Nephron progenitor cell (in vitro differentiated cells): ENCODE measurements around the gene FEN1.

Source experiments
- DNase-seq: peaks from one replicate; pipeline ENCODE4 v3.0.0; 2021
- H3K27ac Mint-ChIP-seq: 2 replicates; pipeline ENCODE4 v1.8.0; 2021; ENCODE audit warnings: mild to moderate bottlenecking, moderate library complexity, mixed read lengths
- H3K27me3 Mint-ChIP-seq: 2 replicates; pipeline ENCODE4 v1.8.0; 2021; ENCODE audit warnings: mild to moderate bottlenecking, low read depth, mixed read lengths; ENCODE audit not compliant: poor library complexity
- H3K36me3 Mint-ChIP-seq: 2 replicates; pipeline ENCODE4 v1.8.0; 2021; ENCODE audit warnings: low read depth, mixed read lengths
- H3K4me1 Mint-ChIP-seq: 2 replicates; pipeline ENCODE4 v1.8.0; 2021; ENCODE audit warnings: mixed read lengths
- H3K4me3 Mint-ChIP-seq: 2 replicates; pipeline ENCODE4 v1.8.0; 2021; ENCODE audit warnings: mild to moderate bottlenecking, moderate library complexity, mixed read lengths
- H3K9me3 Mint-ChIP-seq: 2 replicates; pipeline ENCODE4 v1.8.0; 2021; ENCODE audit warnings: mild to moderate bottlenecking, moderate library complexity, mixed read lengths
- TF ChIP-seq, protein P1 (sequence below): fragments of 200-600 bp; sonication (generic); IDR thresholded peaks from 2 replicates; pipeline ENCODE4 v1.5.0; 2021; ENCODE audit warnings: antibody characterized with exemption

The FEN1 gene

DNA sequence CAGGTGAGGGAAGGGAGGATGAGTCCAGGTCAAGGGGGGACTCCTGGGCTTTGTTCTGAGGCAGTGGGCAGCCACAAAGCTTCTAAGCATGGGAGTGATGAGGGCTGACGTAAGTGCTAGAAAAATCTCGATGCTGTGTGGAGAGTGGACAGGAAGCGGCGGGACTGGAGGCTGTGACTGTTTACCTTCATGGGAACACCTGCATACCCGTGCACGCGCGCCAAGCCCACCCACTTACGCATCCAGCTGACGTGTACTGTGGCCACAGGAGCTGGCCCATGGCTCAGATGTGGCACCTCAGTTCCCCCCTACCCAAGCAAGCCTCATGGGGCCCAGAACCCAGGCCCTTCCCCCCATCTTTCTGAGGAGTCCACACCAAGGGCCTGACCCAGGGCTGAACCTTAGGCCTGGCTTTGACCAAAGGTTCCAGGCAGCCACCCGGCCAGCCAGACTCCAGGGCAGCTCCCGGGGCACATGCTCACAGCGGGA, 26.3 kb upstream of the FEN1 start:
- Mint-ChIP-seq H3K4me3 (no peak overlapping the region), H3K4me1 (peaks cover 66% of the 10 kb centered on the region), H3K36me3 (no peaks in the 10 kb centered on the region), H3K27ac (peak overlapping the region; percentile 66), H3K27me3 (no peaks in the 10 kb centered on the region), H3K9me3 (no peaks in the 10 kb centered on the region)
- TF ChIP-seq, protein P1, sequence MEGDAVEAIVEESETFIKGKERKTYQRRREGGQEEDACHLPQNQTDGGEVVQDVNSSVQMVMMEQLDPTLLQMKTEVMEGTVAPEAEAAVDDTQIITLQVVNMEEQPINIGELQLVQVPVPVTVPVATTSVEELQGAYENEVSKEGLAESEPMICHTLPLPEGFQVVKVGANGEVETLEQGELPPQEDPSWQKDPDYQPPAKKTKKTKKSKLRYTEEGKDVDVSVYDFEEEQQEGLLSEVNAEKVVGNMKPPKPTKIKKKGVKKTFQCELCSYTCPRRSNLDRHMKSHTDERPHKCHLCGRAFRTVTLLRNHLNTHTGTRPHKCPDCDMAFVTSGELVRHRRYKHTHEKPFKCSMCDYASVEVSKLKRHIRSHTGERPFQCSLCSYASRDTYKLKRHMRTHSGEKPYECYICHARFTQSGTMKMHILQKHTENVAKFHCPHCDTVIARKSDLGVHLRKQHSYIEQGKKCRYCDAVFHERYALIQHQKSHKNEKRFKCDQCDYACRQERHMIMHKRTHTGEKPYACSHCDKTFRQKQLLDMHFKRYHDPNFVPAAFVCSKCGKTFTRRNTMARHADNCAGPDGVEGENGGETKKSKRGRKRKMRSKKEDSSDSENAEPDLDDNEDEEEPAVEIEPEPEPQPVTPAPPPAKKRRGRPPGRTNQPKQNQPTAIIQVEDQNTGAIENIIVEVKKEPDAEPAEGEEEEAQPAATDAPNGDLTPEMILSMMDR: no peak
- DNase-seq: no peak

DNA sequence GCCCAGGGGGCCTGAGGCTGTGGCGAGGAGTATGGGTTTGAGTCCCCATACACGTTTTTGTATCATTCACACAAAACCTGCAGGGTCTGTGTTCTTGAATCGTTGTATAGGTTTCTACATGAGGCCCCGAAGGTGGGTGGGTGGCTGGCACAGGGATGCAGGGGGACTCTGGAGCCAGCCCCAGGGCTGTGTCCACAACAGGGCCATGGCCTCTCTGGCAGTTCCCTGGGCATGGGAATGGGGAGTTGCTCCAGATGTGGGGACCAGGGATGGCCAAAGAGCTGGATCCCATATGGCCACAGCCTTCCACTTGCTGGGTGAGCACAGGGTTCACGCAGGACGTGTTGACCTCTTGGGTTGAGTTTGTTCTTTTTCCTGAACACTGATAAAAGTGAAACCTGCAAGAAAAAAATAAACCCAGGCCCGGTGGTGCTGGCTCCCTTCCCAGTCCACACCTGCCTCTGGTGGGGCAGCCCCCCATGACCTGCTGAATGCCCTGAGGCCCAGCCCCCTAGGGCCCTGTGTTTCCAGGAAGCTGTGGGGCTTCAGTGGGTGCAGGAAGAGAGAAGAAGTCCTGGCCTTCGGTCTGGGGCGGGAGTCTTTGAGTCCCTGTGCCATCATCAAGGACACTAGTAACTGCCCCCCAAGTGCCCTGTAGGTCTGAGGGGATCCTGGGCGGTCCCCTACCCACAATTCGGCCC, 24.2 kb upstream of the FEN1 start:
- TF ChIP-seq, protein P1: no peak
- H3K27me3 Mint-ChIP-seq: no peaks in the 10 kb centered on the region
- H3K4me1 Mint-ChIP-seq: peaks cover 57% of the 10 kb centered on the region
- no peaks in the 10 kb centered on the region for H3K9me3 Mint-ChIP-seq
- no peaks in the 10 kb centered on the region for H3K36me3 Mint-ChIP-seq
- no peak overlapping the region for H3K4me3 Mint-ChIP-seq
- no peak for DNase-seq
- no peak overlapping the region for H3K27ac Mint-ChIP-seq

DNA sequence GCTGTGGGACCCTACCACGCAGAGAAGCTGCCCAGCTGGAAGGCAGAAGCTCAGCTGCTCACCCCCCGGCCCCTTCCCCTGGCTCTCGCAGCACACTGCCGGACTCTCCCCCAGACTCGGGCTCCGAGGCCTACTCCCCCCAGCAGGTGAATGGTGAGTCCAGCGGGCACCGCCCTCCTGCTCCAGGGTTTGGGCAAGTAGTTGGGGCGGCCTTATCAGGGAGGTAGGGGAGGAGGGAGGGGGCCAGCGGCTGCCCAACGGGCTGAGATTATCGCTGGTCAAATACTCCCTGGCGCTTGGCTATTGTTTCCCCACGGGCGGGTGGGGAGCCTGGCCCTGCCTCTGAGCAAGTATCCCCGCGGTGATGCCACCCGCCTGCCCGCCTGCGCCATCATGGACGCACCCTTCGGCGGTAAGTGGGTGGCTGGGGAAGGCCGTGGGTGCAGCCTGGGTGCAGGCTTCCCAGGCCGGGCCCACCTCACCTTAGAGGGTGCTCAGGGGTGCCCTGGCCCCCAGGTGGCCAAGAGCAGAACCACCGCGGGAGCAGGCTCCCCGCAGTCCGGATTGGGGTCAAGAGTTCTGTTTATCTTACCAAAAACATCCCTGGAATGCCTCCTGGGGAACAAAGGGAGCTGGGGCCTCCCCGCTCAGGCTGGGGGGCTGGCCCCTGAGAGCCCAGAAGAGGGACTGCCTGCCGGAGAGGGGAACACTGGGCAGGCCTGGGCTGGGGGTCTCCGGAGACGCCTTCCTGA, 23.4 kb upstream of the FEN1 start:
- H3K27ac Mint-ChIP-seq: no peak overlapping the region
- TF ChIP-seq, protein P1: peak; percentile 50
- H3K27me3 Mint-ChIP-seq: peaks cover 3% of the 10 kb centered on the region
- H3K36me3 Mint-ChIP-seq: no peaks in the 10 kb centered on the region
- H3K4me3 Mint-ChIP-seq: no peak overlapping the region
- H3K4me1 Mint-ChIP-seq: peaks cover 60% of the 10 kb centered on the region
- H3K9me3 Mint-ChIP-seq: no peaks in the 10 kb centered on the region
- peak; percentile 48 for DNase-seq

DNA sequence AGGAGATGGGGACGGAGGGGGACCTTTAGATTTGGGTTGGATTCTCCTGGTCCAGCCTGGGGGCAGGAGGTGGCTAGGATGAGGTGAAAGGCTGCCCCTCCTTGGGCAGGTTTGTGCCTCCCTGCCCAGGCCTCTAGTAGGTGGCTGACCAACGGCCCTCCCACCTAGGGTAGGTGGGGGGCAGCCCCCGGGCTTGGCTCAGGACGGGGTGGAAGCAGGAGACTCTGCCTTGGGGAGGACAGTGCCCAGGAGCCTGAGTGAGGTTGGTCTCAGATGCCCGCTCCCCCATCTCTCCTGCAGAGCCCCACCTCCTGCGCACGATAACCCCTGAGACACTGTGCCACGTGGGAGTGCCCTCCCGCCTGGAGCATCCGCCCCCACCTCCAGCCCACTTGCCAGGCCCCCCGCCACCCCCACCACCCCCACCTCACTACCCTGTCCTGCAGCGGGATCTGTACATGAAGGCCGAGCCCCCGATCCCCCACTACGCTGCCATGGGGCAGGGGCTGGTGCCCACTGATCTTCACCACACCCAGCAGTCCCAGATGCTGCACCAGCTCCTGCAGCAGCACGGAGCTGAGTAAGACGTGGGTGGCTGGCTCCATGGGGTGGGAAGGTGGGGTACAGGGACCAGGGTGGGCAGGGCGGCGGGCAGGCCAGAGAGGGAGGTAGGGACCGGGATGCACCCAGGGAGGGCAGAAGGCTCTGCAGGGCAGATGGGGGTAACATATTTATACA, 22.6 kb upstream of the FEN1 start:
- Mint-ChIP-seq H3K27me3 (peaks cover 3% of the 10 kb centered on the region), H3K4me3 (no peak overlapping the region), H3K27ac (no peak overlapping the region), H3K4me1 (peaks cover 64% of the 10 kb centered on the region), H3K36me3 (no peaks in the 10 kb centered on the region), H3K9me3 (no peaks in the 10 kb centered on the region)
- TF ChIP-seq, protein P1: no peak
- no peak for DNase-seq

DNA sequence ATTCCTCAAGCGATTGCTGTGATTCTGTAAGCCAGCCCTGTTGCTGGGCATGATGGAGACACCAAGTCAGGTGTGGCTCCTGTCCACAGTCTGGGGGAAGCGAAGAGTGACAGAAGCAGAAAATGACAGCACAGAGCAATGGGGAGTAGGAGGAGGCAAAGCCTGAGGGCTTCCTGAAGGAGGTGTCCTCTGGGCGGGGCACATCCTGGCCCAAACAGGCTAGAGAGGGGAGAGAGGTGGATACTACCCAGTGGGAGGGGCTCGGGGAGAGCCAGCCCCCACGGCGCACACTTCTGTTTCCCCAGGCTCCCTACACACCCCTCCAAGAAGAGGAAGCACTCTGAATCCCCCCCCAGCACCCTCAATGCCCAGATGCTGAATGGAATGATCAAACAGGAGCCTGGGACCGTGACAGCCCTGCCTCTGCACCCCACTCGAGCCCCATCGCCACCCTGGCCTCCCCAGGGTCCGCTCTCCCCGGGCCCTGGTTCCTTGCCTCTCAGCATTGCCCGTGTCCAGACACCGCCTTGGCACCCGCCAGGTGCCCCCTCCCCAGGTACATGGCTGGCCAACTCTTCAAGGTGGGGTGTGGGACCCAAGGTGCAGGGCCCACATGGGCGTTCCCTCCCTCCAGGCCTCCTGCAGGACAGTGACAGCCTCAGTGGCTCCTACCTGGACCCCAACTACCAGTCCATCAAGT, 21.4 kb upstream of the FEN1 start:
- peaks cover 3% of the 10 kb centered on the region for H3K27me3 Mint-ChIP-seq
- H3K9me3 Mint-ChIP-seq: no peaks in the 10 kb centered on the region
- H3K4me1 Mint-ChIP-seq: peaks cover 63% of the 10 kb centered on the region
- no peaks in the 10 kb centered on the region for H3K36me3 Mint-ChIP-seq
- H3K27ac Mint-ChIP-seq: peak overlapping the region; percentile 36
- no peak for DNase-seq
- TF ChIP-seq, protein P1: no peak
- no peak overlapping the region for H3K4me3 Mint-ChIP-seq
